Measurements from ENCODE around the gene ABR.
A peak's percentile ranks its signal among the peaks of the same experiment; 100 is the strongest.

ABR gene

DNA sequence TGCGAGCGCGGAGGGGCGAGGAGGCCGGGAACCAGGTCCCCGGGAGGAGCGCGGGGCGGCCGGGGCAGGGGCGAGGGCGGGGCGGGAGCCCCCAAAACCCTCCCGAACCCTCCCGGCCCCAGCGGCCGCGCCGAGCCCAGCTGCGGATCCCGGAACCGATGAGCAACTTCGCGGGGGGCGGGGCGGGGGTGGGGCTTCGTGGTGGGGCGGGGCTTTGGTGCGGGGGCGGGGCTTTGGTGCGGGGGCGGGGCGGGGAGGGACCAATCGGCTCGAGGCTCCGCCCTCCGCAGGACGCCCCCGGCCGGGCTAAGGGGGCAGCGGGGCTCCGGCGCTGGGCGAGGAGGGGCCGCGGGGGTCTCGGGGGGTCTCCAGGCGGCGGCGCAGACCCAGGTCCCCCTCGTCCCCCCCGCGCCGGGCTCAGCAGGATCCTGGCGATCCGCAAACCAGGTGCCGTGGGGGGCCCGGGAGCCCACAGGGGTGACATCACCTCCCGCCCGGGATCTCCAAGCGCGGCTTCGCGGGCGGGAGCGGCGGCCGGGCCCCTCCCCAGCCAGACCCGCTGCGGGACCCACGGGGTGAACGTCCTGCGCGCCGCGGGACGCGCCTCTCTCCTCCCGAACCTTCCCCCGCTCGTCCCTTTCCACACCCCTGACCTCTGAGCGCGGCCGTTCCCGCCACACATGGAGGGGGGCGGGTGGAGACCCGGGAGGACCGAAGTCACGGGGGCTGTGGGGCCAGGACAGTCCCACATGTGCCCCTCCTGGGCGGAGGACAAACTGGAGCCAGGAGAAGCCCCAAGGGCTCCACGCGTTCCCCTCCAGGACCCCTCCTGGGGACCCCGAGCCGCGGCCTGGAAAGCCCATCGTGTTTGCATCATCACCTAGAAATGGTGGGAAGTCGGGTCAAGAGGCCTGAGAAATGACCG lies at the start of gene ABR:
Gene ABR (minus strand): TSS at position 164 of the 925 bp plus-strand sequence. CDS start 254 bp downstream, outside the sequence.
- Histone ChIP-seq H3K27ac (peak within 1 kb of the TSS; percentile 90), H3K36me3 (replicated peaks) (no peaks in the 10 kb centered on the region), H3K4me3 (ENCODE audit: low read depth, low read length) (peak within 1 kb of the TSS; percentile 77), H3K27me3 (replicated peaks) (no peaks in the 10 kb centered on the region)
- in situ Hi-C loops (cut with HindIII; ENCODE audit: low pct_ligation_motif_present, low sequenced_read_pairs) = no loop called here
- no peak for DNase-seq
- TF ChIP-seq, protein P1, sequence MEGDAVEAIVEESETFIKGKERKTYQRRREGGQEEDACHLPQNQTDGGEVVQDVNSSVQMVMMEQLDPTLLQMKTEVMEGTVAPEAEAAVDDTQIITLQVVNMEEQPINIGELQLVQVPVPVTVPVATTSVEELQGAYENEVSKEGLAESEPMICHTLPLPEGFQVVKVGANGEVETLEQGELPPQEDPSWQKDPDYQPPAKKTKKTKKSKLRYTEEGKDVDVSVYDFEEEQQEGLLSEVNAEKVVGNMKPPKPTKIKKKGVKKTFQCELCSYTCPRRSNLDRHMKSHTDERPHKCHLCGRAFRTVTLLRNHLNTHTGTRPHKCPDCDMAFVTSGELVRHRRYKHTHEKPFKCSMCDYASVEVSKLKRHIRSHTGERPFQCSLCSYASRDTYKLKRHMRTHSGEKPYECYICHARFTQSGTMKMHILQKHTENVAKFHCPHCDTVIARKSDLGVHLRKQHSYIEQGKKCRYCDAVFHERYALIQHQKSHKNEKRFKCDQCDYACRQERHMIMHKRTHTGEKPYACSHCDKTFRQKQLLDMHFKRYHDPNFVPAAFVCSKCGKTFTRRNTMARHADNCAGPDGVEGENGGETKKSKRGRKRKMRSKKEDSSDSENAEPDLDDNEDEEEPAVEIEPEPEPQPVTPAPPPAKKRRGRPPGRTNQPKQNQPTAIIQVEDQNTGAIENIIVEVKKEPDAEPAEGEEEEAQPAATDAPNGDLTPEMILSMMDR (IDR thresholded peaks at IDR 0.05; ENCODE audit: low read depth, low read length, missing control alignments) = no peak

DNA sequence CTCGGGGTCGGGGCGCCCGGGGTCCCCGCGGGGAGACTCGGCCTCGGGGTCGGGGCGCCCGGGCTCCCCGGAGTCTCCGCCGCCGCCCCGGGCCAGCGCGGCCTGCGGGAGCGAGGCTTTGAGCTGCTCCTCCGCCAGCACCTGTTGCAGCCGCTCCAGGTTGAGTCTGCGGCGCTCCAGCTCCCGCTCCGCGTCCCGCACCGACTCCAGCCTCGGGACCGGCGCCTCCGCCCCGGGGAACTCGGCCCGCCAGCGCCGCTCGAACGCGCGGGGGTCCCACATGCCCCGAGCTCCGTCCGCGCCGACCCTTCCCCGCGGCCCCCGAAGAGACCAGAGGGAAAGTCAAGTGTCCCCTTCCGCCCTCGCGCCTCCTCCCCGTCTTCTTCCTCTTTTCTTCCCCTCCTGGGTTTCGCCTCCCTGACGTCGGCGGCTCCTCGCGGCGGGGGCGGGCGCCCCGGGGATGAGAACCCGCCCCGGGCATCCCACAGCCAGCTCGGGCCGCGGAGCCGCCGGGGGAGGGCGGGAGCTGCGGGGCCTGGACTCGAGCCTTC lies 49.6 kb upstream of the ABR start:
- H3K27ac ChIP-seq = no peak overlapping the region
- TF ChIP-seq, protein P1 (IDR thresholded peaks at IDR 0.05; ENCODE audit: low read depth, low read length, missing control alignments) = no peak
- H3K27me3 ChIP-seq (replicated peaks) = peaks cover 33% of the 10 kb centered on the region
- H3K36me3 ChIP-seq (replicated peaks) = no peaks in the 10 kb centered on the region
- H3K4me3 ChIP-seq (ENCODE audit: low read depth, low read length) = peak overlapping the region; percentile 22
- DNase-seq = peak; percentile 6
- in situ Hi-C loops (cut with HindIII; ENCODE audit: low pct_ligation_motif_present, low sequenced_read_pairs) = no loop called here

DNA sequence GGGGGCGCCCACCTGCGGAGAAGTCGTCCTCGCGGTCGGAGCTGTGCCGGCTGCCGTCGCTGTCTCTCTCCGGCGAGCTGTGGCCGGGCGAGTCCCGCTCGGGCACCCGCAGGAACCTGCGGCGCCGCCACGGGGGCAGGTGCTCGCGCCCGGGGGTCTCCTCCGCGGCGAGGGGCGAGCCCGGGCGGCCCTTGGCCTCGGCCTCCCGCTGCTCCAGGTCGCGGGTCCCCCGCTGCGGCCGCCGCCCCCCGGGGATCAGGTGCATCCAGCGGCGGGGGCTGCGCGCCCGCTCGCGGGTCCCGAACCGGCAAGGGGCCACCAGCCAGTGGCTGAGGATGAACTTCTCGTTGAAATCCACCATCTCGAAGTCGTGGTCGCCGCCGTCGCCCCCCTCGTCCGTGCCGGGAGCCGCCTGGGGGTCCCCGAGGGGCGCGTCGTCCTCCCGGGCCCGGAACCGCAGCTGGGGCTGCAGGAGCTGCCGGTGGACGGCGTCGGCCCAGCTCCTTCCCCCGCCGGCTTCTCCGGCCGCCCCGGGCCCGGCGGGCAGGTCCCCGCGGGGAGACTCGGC lies 49.1 kb upstream of the ABR start:
- H3K36me3 ChIP-seq (replicated peaks) = no peaks in the 10 kb centered on the region
- no peak for DNase-seq
- TF ChIP-seq, protein P1 (IDR thresholded peaks at IDR 0.05; ENCODE audit: low read depth, low read length, missing control alignments) = no peak
- H3K4me3 ChIP-seq (ENCODE audit: low read depth, low read length) = no peak overlapping the region
- H3K27ac ChIP-seq = no peak overlapping the region
- in situ Hi-C loops (cut with HindIII; ENCODE audit: low pct_ligation_motif_present, low sequenced_read_pairs) = no loop called here
- peaks cover 33% of the 10 kb centered on the region for H3K27me3 ChIP-seq (replicated peaks)

DNA sequence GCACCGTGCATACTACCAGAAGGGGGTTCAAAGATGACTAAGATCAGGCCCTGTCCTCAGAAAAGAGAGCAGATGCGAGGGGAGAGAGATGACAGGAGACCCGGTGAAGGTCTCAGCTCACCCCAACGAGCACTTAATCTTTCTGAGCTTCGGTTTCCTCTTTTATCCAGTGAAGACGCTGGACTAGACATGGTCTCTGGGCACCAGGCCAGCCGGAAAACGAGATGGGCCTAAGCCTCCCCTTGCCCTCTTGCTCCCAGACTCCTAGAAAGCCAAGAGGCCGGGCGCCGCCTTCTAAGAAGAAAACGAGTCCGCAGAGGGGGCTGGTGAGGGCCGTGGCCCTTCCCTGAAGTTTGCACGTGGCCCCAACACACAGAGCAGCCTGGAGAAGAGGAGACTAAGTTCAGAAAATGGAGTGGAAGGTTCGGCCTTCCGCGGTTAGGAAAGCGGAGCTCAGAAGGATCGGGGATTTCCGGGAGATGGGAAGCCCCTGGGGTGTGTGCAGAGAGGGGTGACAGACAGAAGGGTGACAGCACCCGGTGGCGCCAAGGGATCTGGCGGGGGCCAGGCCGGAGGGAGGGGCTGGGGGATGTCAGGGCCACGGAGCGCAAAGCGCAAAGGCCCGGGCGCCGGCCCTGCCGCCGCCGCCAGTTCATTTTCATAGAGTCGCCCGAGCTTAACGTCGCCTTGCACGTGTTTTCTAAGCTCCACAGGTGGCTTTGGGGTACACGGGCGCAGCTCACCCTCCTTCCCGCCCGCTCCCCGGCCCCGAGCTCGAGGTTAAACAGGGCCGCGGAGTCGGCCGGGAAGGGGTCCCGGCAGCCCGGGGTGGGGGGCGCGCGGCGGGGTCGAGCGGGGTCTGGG lies 48.4 kb upstream of the ABR start:
- Histone ChIP-seq H3K4me3 (ENCODE audit: low read depth, low read length) (no peak overlapping the region), H3K27me3 (replicated peaks) (peaks cover 33% of the 10 kb centered on the region)

DNA sequence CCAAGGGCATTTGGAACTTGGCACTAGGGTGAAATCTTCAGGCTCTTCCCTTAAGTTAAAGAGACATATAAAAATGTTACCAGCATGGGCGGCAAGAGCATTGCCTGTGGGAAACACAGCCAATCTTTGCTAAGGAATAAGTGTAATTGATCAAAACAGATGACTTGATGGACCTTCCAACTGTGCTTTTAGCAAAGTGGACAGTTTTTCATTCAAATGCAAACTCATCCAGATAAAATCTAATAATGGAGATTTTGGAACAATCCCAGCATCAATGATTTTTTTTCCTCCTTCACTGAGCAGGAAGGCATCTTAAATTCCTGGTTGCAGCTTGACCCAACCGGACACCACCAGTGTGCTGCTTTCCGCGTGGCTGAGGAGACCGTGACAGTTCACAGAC lies 47.6 kb upstream of the ABR start:
- H3K4me3 ChIP-seq (ENCODE audit: low read depth, low read length) = no peak overlapping the region
- no peak for DNase-seq
- H3K27ac ChIP-seq = no peak overlapping the region
- H3K27me3 ChIP-seq (replicated peaks) = peaks cover 33% of the 10 kb centered on the region
- TF ChIP-seq, protein P1 (IDR thresholded peaks at IDR 0.05; ENCODE audit: low read depth, low read length, missing control alignments) = no peak
- in situ Hi-C loops (cut with HindIII; ENCODE audit: low pct_ligation_motif_present, low sequenced_read_pairs) = no loop called here
- H3K36me3 ChIP-seq (replicated peaks) = no peaks in the 10 kb centered on the region

More for the DNA sequence above, 48.4 kb upstream of the ABR start:
- H3K27ac ChIP-seq = no peak overlapping the region
- no peak for DNase-seq
- TF ChIP-seq, protein P1 (IDR thresholded peaks at IDR 0.05; ENCODE audit: low read depth, low read length, missing control alignments) = no peak
- no peaks in the 10 kb centered on the region for H3K36me3 ChIP-seq (replicated peaks)
- in situ Hi-C loops (cut with HindIII; ENCODE audit: low pct_ligation_motif_present, low sequenced_read_pairs) = no loop called here

Data from brain microvascular endothelial cell (primary cell).